DND-41 (cell line): Measurements from ENCODE around the gene MRS2.

Experiments
- CTCF ChIP-seq: IDR thresholded peaks from 2 replicates; pipeline ENCODE4 v1.5.1; 2012; ENCODE audit warnings: borderline replicate concordance, low read length, moderate library complexity, mild to moderate bottlenecking; ENCODE audit not compliant: poor library complexity, severe bottlenecking; ENCODE audit errors: extremely low read depth
- EZH2 ChIP-seq: IDR thresholded peaks from 3 replicates; pipeline ENCODE4 v1.6.1; 2012; ENCODE audit warnings: borderline replicate concordance, low read depth, mild to moderate bottlenecking, moderate library complexity, low read length, inconsistent platforms; ENCODE audit not compliant: severe bottlenecking

GRCh38 chr6:24446670-24447069 is 43.9 kb downstream of the MRS2 start:
- TF ChIP-seq CTCF: no peak
- TF ChIP-seq EZH2: no peak
